ENCODE data around the gene C1S.
"Not testable (repeated sequence)": the region's sequence is repeated elsewhere in the genome, so short reads cannot be mapped to it uniquely, and the experiment has no call there.

C1S gene

GRCh38 chr12:7047306-7047705 is 13.2 kb upstream of the C1S start:
- no peak for DNase-seq

GRCh38 chr12:7049445-7049951 is 11.0 kb upstream of the C1S start:
- not testable (repeated sequence) for DNase-seq

DNA sequence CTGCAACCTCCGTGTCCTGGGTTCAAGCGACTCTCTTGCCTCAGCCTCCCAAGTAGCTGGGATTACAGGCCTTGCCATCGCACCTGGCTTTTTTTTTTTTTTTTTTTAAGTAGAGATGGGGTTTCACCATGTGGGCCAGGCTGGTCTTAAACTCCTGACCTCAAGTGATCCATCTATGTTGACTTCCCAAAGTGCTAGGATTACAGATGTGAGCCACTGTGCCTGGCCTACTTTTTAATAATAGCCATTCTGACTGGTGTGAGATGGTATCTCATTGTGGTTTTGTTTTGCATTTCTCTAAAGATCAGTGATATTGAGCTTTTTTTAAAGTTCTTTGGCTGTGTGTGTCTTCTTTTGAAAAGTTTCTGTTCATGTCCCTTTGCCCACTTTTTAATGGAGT is 10.5 kb upstream of the C1S start:
- not testable (repeated sequence) for DNase-seq

DNA sequence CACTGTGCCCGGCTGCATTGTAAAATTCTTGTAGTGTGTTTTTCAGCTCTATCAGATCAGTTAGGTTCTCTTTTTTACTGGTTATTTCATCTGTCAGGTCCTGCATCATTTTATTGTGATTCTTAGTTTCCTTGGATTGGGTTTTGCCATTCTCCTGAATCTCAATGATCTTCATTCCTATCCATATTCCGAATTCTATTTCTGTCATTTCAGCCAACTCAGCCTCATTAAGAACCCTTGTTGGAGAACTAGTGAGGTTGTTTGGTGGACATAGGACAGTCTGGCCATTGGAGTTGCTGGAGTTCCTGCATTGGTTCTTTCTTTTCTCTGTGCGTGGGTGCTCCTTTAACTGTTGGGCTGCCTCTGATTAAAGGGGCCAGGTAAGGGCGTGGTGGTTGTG is 5.6 kb upstream of the C1S start:
- no peak for DNase-seq

DNA sequence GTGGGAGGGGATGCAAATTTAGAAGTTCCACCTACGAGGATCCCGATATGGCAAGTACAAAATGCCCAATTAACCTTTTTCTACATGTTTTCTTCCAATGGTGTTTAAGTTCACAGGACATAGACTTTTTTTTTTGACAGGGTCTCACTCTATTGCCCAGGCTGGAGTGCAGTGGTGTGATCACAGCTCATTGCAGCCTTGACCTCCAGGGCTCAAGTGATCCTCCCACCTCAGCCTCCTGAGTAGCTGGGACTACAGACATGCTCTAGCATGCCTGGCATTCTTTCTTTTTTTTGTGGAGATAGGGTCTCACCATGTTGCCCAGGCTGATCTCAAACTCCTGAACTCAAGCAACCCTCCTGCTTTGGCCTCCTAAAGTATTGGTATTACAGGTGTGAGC is 4.8 kb upstream of the C1S start:
- not testable (repeated sequence) for DNase-seq

DNA sequence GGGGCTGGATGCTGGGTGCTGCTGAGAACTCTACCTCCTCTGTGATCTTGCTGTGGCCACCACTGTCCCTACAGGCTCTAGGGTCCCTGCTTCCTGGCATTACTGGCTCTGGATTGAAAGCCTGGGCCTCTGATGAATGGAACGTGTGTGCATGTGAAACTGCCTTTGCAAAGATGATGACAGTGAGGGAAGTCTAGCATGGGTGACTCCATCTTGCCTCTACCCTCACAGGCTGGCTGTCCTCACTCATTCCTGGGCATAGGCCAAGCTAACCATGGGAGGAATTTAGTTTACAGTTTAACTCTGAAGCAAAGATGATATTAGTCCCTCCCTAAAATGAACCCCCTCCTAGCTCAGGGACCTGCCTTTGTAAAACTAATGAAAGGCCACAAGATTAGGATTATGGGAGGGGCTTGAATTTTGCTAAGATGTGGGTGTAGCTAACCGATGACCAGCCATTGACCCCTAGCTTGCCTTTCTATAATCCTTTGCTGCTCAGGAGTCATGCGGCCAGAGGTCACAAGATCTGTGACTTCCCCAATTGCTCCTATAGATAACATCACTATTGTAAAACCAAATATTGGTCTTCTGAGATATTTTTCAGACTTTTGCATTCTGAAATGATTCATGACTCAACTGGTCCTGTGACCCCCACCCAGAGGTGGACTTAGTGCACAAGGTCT is 2.2 kb upstream of the C1S start:
- no peak for DNase-seq

DNA sequence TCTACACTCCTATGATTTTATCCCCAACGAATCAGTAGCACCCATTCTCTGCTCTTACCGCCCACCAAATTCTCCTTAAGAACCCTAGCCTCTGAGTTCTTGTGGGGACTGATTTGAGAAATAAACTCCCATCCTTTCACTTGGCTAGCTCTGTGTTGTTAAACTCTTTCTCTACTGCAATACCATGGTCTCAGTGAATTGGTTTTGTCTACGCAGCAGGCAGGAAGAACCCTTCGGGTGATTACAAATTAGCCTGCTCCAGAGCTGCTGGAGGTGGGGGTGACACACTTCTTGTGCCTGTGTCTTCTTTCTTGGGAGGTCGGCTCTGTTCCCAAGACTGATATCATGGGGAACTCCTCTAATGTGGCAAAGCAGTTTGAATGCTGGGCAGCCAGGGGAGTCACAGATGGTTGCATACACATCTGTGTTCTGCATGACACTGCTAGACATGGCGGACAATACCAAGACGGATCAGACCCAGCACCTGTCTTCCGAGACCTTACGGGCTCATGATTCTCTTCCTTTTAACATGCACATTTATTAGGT is 1.6 kb upstream of the C1S start:
- no peak for DNase-seq

DNA sequence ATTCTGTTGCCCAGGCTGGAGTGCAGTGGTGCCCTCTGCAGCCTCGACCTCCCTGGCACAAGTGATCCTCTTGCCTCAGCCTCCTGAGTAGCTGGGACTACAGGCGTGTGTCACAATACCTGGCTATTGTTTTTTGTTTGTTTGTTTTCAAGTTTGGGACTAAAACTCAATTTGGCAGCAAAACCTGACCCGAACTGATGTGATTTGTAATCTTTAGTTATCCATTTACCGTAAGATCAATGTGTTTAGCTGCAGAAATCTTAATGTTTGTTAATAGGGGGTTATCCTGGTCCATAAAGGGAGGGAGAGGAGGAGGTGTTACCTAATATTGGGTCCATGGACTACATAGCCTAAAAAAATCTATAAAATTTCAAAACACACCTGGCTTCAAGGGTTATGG is 738 bp upstream of the C1S start:
- DNase-seq = no peak

DNA sequence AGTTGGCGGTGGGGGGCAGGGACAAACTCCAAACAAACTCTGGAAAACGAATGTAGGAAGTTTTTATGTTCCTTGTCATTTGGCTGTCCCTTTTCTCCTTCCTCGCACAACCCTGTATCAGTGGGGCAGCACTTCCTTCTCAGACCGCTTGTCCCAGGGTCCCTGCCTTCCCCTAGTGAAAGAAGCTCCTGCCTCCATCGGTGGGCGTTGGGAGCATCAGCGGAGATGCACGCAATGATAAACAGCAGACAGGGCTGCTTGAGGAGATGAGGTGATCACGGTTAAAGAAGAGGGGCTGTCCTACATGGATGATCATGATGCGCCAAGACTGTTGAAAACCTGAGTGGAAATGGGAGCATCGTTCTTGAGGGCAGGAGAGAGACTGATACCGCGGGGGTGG is 620 bp downstream of the C1S start:
- no peak for DNase-seq

- no peak for DNase-seq
Observed at GRCh38 chr12:7061596-7061995, 1.1 kb downstream of the C1S start.

DNA sequence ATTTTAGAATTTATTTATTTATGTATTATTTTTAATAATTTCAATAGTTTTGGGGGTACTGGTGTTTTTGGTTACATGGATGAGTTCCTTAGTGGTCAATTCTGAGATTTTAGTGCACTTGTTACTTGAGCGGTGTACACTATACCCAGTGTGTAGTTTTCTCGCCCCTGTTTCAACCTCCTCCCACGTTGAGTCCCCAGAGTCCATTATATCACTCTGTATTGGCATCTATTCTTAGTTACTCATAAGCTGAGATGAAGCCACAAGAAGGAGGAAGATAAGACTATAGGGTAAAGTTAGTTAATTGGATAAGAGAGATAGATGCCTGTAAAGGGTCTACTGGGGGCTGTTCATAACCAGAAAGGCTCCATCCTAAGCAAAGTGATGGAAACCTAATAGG is 4.0 kb downstream of the C1S start:
- no peak for DNase-seq

DNA sequence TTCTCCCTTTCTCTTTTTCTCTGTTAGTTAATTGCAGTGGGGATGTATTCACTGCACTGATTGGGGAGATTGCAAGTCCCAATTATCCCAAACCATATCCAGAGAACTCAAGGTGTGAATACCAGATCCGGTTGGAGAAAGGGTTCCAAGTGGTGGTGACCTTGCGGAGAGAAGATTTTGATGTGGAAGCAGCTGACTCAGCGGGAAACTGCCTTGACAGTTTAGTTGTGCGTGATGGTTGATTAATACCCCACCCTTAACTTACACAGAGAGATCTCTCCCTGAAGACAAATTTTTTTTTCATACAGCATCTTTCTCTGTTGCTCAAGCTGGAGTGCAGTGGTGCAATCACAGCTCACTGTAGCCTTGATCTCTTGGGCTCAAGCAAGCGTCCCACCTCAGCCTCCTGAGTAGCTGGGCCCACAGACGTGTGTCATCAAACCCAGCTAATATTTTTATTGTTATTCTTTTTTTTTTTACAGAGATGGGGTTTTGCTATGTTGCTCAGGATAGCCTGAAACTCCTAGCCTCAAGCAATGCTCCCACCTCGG is 4.6 kb downstream of the C1S start:
- no peak for DNase-seq

DNA sequence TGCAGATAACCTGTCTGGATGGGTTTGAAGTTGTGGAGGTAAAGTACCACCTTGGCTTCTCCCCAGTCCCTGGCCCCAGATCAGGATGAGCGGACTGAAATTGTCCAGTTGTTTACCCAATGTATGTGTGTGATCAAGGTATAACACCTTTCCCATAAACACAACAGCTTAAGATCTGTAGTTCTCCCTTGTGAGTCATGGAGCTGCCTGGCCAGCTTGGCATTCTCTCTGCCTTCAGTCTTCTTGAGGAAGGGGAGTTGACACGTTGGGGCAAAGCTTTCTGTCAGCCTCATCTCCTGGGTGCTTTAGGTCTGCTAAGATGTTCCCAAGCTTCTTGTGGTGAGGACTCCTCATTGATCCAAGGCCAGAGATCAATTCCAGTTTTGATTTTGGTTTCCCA is 6.1 kb downstream of the C1S start:
- DNase-seq = no peak

DNA sequence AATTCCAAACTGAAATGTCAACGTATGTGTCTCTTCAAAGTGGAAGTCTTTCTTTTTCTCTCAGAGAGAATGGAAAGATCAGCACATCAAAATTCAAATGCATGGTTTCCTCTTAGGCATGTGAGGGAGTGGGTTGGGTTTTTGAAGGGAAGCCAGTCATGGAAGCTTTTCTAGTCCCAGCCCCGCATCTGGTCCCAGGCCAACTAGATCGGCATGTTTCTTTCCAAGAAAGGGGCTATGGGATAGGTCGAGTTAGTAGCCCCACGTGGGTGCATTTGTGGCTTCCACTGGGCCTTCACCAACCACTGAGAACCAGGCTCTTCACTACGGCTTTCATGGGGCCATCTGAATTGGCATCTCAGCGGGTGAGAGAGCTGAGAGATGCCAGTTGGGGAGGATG is 6.6 kb downstream of the C1S start:
- no peak for DNase-seq

DNA sequence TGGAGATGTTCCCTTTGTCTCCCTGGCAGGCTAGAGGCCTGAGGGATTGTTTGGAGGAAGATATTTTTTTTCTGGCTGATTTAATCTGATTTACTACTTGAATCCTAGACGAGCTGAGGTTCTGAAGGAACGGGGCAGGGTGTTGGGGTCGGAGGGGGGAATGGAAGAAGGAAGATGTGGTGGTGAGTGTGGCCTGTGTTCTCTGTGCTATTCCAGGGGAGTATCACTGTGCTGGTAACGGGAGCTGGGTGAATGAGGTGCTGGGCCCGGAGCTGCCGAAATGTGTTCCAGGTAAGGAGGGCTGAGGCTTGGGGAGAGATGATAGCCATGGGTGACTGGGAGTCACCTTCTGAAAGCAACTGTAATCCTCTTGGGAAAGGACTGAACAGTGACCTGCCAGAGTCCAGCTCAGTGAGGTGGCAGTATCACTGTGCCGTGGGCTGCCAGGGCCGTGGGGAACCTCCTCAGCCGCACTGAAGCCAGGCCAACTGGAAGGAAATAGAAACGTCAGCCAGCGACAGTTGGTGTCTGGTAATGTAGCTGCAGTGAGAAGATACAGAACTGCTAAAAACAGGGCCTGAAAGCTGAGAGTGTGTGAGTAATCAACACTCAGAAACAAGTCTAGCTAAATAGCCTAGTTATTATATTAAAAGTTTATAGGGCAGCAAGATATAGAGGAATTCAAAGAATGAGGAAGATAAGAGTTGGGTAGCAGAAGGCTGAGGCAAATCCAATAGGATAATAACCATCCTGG is 7.9 kb downstream of the C1S start:
- DNase-seq = no peak

DNA sequence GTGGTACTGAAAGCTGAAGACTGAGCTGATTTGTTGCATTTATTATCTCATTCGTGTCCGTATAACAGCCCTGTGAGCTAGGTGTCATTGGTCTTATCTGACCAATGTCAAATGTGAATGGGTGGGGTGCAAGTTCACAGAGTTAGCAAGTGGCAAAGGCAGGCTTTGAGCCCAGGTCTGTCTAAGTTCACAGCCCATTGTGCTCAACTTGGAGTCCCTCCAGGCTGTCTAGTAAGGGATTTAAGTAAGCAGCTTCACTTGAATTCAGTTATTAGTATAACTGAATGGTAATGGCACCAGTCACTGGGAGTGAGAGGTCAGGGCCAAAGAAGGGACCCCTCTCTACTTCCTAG is 8.5 kb downstream of the C1S start:
- no peak for DNase-seq

DNA sequence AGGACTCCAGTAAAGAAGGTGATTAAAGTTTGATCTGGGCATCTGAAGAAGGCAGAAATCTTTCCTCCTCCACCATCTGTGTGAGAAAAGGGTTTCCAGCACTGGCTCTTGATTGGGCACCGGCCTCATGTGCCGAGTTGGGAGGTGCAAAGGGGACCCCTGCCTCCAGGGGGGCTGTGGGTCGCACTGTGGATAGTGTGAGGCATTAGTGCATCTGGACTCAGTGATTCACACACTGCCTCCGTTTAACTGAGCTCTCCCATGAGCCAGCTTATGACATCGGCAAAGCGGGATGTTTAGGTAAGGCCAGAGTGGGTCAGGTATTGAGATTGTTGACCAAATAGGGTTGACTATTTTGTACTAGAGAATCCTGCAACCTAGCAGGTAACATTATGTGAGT is 8.9 kb downstream of the C1S start:
- no peak for DNase-seq

DNA sequence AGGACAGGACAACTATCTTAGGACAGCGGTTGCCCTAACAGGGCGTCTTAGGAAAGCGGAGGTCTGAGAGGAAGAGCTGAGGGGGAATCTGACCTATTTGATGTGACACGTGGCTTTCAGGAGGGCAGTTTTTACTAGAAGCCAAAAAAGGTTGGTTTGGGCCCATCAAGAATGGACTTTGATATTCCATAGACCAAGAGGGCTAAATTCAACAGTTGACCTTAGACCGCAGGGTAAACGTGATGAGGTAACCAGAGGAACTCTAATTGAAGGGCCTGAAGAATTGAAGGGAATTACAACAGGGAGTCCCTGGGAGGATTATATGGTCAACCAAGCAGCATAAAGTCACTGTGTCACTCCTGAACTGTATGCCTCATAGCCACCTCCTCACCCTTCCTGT is 11.5 kb downstream of the C1S start:
- DNase-seq = no peak

DNA sequence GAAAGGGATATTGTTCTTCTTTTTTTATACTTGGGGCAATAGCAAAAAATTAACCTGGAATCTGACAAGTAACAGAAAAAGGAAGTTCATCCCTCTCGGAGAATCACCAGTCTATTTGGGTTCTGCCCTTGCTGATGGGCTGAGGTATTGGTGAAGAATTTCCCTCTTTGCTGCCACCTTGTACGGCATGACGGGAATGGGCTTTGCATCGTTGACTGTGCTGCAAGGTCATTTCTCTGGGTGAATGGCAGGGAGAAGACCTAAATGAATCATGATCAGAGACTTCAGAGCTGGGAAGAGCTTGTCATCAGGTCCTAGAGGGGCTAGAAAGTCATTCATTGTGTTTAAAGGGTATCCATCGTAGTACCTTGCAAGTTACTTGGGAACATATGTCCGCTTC is 12.0 kb downstream of the C1S start:
- no peak for DNase-seq

GRCh38 chr12:7073946-7074345 is 13.4 kb downstream of the C1S start:
- DNase-seq = no peak

DNA sequence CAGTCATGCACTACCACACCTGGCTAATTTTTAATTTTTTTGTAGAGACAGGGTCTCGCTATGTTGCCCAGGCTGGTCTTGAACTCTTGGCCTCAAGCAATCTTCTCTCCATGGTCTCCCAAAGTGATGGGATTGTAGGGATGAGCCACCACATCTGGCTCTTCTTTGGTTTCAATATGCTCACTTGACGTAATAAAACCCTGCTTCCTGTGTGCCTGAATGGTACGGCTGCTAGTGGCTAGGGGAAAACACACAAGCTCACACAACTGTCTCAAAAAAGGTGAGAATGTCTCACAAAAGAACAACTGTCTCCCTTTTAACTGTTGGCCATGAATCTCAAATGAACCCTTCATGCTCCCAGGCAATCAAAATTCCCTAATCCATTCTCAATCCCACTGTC is 15.0 kb downstream of the C1S start:
- DNase-seq = no peak

DNA sequence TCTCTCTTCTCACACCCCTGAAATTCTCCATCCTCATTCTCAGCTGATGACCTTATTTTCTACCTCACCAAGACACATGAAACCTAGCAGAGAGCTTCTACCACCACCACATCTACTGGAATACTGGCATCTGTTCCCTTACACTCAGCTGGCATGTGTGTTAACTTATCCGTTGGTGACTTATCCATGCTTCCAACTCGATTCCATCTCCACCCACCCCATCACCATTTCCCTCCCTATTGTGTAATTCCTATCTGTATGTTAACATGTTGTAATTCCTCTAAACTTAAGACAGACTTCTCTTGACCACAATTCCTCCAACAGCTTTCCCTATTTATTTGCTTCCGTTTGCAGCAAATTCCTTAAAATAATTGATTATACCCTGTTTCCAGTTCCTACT is 15.4 kb downstream of the C1S start:
- no peak for DNase-seq

- no peak for DNase-seq
Observed at GRCh38 chr12:7076493-7076892, 16.0 kb downstream of the C1S start.

DNA sequence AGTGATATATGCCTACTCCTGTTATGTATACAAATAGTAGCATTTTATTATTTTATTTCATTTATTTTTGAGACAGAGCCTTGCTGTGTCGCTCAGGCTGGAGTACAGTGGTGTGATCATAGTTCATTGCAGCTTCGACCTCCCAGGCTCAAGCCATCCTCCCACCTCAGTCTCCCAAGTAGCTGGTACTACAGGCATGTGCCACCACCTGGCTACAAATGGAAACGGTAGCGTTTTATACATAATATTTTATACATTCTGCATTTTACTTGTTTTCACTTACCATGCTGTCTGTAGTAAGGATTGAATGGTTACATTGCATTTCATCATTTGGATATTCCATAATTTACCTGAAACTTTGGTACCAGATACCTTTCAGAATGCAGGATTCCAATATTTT is 17.6 kb downstream of the C1S start:
- DNase-seq = no peak

DNA sequence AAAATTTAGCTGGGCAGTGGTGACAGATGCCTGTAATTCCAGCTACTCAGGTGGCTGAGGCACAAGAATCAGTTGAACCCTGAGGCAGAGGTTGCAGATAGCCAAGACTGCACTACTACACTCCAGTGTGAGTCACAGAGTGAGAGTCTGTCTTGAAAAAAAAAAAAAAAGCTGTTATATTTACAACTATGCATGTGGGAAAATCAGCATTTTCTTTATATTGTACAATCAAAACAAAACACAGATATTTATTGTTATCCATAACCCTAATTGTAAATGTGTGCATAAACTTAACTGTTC is 19.3 kb downstream of the C1S start:
- no peak for DNase-seq

Measured in NCI-H2227 treated with DMSO at 0.1 percent for 48 hours (cell line).